Testis (tissue), 3 donors: Measurements from ENCODE around the gene CCN5. TPM values are rescaled to one million over a fixed set of nuclear protein-coding genes. Genes with fewer than 3 reads are reported as not detected.

Source experiments
- DNase-seq: peaks from one replicate; pipeline ENCODE4 v3.0.0-alpha.2; 2019
- H3K27ac ChIP-seq, 2 donors: fragments of 200-600 bp; sonication (generic); one replicate each; pipeline ENCODE4 v1.5.1; 2019
- H3K27me3 ChIP-seq: fragments of 200-600 bp; sonication (generic); one replicate; pipeline ENCODE4 v1.5.1; 2019
- H3K36me3 ChIP-seq: fragments of 200-600 bp; sonication (generic); one replicate; pipeline ENCODE4 v1.5.1; 2017; ENCODE audit warnings: low read depth; ENCODE audit errors: missing control alignments
- H3K4me1 ChIP-seq: fragments of 200-600 bp; sonication (generic); one replicate; pipeline ENCODE4 v1.5.1; 2019
- H3K4me3 ChIP-seq, 2 donors: fragments of 200-600 bp; sonication (generic); one replicate each; pipeline ENCODE4 v1.5.1; 2017 to 2019
- H3K9me3 ChIP-seq: fragments of 200-600 bp; sonication (generic); one replicate; pipeline ENCODE4 v1.5.1; 2017
- POLR2A ChIP-seq: fragments of 450-650 bp; IDR thresholded peaks from one replicate; pipeline ENCODE4 v1.6.1; 2017; ENCODE audit warnings: antibody characterized with exemption, mild to moderate bottlenecking, moderate library complexity
- WGBS, 2 donors: methylation state at CpG; one replicate each; pipeline ENCODE4 v1.1.5; 2018; 5-methylcytosine and 5-hydroxymethylcytosine counted together
- intact Hi-C: fragments of 100-400 bp; cut with DNase I; formaldehyde crosslinking; loops from one replicate; pipeline ENCODE4 v1.15.1; 2023; ENCODE audit warnings: low total_unique reads
- polyA plus RNA-seq: library from polyadenylated mRNA; stranded (reverse); fragments of 350-450 nt; fragmentation: Illumina TruSeq; extraction: RNeasy Lipid Tissue Mini Kit (QIAGEN cat#74804); gene quantifications from one replicate; pipeline ENCODE4 v1.2.3, GENCODE V29; 2014; ENCODE audit warnings: low read depth, low replicate concordance; ENCODE audit not compliant: insufficient read depth
- total RNA-seq, 2 donors: library from RNA; depleted of rRNA; stranded (reverse); fragments of >200 nt; gene quantifications; one replicate each; pipeline ENCODE4 v1.2.3, GENCODE V29; 2016
- TF ChIP-seq, protein P1 (sequence below), 3 experiments: fragments of 450-650 bp in 2 of 3; fragments of 200-600 bp in 1 of 3; sonication (generic) in 1 of 3; IDR thresholded peaks; one replicate each; pipeline ENCODE4 v1.5.1; 2016 to 2019; ENCODE audit warnings: antibody characterized with exemption in 3 of 3, mild to moderate bottlenecking in 2 of 3, moderate library complexity in 1 of 3

CCN5 gene
- total and polyA plus RNA-seq, 3 donors from 2014 or later: 37.0 to 152 (median 52.0) TPM

DNA sequence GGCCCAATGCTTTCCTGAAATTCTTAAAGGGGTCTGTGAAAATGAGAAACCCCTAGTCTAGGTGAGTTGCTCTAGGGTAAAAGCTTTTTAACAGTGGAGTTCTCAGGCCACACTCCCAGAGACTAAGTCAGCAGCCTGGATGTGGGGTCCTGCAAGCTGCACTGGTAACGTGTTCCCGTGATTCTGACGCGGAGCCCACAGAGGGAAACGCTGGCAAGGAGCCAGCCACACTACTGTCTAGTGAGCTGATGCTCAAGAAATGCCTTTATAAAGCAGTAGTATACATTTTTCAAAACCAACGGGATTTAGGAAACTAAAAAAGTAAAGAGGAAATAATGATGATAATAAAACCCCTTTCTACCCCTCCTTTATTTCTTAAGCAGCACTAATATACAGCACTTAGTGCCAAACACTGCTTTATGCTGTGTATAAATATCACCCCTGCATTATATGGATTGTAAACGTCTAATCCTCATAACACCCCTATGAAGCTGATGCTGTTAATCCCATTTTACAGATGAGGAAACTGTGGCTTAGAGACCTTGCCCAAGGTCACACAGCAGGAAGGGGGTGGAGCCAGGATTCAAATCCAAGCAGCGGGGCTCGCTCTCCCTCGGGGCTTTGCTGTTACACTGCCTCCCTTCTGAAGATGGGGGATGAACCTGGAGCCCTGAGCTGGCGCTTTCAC is 55.5 kb downstream of the CCN5 start:
- intact Hi-C loops: no loop called here
- WGBS, 2 donors: 61 to 70% methylated on average over 10 to 11 of the region's 11 CpGs
- no peak for TF ChIP-seq POLR2A
- TF ChIP-seq, protein P1, sequence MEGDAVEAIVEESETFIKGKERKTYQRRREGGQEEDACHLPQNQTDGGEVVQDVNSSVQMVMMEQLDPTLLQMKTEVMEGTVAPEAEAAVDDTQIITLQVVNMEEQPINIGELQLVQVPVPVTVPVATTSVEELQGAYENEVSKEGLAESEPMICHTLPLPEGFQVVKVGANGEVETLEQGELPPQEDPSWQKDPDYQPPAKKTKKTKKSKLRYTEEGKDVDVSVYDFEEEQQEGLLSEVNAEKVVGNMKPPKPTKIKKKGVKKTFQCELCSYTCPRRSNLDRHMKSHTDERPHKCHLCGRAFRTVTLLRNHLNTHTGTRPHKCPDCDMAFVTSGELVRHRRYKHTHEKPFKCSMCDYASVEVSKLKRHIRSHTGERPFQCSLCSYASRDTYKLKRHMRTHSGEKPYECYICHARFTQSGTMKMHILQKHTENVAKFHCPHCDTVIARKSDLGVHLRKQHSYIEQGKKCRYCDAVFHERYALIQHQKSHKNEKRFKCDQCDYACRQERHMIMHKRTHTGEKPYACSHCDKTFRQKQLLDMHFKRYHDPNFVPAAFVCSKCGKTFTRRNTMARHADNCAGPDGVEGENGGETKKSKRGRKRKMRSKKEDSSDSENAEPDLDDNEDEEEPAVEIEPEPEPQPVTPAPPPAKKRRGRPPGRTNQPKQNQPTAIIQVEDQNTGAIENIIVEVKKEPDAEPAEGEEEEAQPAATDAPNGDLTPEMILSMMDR (IDR thresholded peaks at IDR 0.05): no peak
- Histone ChIP-seq H3K27me3 (no peaks in the 10 kb centered on the region), H3K36me3 (no peaks in the 10 kb centered on the region), H3K4me1 (peaks cover 5% of the 10 kb centered on the region), H3K4me3 (no peak overlapping the region), H3K9me3 (no peaks in the 10 kb centered on the region), H3K27ac (no peak overlapping the region)
- DNase-seq: no peak

DNA sequence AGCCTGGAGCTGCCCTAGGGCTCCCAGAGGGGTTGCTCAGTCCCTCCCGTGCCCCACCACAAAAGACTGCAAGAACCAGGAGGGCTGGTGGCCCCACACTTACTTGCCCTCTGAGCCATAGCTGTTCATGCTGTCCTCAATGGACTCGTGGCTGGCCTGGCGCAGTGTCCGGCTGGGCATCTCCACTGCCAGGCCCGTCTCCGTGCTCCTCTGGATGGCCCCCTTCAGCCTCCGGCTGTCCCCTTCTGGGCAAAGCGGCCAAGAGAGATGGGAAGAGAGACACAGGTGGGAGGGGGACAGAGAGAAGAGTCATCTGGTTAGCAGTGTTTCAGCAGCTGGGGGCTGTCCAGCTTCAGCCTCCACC is 56.0 kb downstream of the CCN5 start:
- H3K4me3 ChIP-seq: no peak overlapping the region
- H3K27ac ChIP-seq: no peak overlapping the region
- no peaks in the 10 kb centered on the region for H3K9me3 ChIP-seq
- no peaks in the 10 kb centered on the region for H3K36me3 ChIP-seq
- DNase-seq: no peak
- TF ChIP-seq, protein P1 (IDR thresholded peaks at IDR 0.05): no peak
- no peak for TF ChIP-seq POLR2A
- H3K4me1 ChIP-seq: no peaks in the 10 kb centered on the region
- intact Hi-C loops: no loop called here
- WGBS, 2 donors: 87% methylated on average over 8 of the region's 8 CpGs; no CpG with 5 or more reads in 1 of the 2 donors
- H3K27me3 ChIP-seq: no peaks in the 10 kb centered on the region

DNA sequence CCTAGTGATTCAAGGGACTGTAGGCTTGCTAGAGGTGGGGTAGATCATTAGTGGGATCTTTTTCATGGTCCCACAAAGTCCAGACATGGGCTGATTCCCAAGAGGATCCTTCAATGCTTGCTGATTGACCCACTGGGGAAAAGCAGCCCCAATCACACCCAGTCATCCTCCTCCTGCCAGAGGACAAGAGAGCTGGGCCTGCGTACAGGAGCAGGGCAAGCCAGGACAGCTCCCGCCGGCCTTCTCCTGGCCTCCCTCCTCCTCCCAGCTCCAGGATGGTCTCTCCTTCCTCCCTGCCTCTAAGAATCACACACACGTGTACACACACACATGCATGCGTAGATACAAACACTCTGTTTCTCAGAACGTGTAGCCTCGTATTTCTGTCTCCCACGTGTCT is 57.5 kb downstream of the CCN5 start:
- no peak overlapping the region for H3K4me3 ChIP-seq
- no peak overlapping the region for H3K27ac ChIP-seq
- 47 to 60% methylated on average over 8 of the region's 8 CpGs for WGBS, 2 donors
- H3K27me3 ChIP-seq: no peaks in the 10 kb centered on the region
- intact Hi-C loops: no loop called here
- DNase-seq: no peak
- no peaks in the 10 kb centered on the region for H3K4me1 ChIP-seq
- no peaks in the 10 kb centered on the region for H3K9me3 ChIP-seq
- TF ChIP-seq POLR2A: no peak
- TF ChIP-seq, protein P1 (IDR thresholded peaks at IDR 0.05): no peak
- no peaks in the 10 kb centered on the region for H3K36me3 ChIP-seq

DNA sequence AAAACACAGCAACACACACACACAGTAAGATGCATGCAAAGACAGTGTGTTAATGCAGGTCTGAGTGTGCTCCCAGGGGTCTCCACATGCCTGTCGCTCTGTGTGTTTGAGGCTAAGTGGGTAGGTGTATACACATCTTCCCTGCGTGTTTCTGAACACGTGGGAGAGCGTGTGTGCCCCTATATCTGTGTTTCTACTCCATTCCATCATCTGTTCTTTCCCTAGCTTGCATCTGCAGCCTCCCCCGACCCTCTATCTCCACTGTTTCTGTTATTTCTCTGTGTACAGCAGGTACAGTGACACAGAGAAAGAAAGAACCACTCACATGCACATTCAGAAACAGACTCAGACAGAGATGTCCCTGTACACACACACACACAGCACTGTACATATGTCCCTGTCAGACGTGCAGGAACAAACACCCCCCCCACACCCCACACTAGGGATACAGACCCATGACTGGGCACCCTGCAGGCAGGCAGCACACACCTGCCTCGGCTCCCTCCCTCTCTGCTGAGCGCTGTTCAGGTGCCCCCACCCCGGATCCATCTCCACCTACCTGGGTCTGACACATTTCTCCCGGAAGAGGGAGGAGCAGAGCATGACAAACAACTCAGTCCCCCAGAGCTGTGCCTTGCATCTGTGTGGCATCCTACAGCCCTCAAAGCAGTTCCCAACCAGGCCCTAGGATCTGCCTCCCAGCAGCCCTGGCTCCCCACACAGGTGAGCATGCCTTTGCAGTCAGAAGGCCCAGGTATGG is 58.1 kb downstream of the CCN5 start:
- Histone ChIP-seq H3K27ac (no peak overlapping the region), H3K27me3 (no peaks in the 10 kb centered on the region), H3K9me3 (no peaks in the 10 kb centered on the region), H3K4me1 (no peaks in the 10 kb centered on the region), H3K4me3 (no peak overlapping the region), H3K36me3 (no peaks in the 10 kb centered on the region)
- DNase-seq: no peak
- TF ChIP-seq POLR2A: no peak
- TF ChIP-seq, protein P1 (IDR thresholded peaks at IDR 0.05): no peak
- WGBS, 2 donors: 65 to 72% methylated on average over 9 to 10 of the region's 10 CpGs
- intact Hi-C loops: no loop called here
